Trophoblast cell (in vitro differentiated cells and primary cell): ENCODE results near the gene MAGEA8.
A peak's percentile ranks its signal among the peaks of the same experiment; 100 is the strongest.
"Not testable (repeated sequence)": the region's sequence is repeated elsewhere in the genome, so short reads cannot be mapped to it uniquely, and the experiment has no call there.

Source experiments
- DNase-seq, 2 donors: peaks; one replicate each; pipeline ENCODE4 v3.0.0-alpha.2; 2016
- H2AFZ ChIP-seq: 2 replicates; pipeline ENCODE4 v1.6.1; 2013; ENCODE audit warnings: low read length, moderate library complexity, mild to moderate bottlenecking; ENCODE audit not compliant: insufficient read depth, poor library complexity
- H2AK5ac ChIP-seq: 2 replicates; pipeline ENCODE4 v1.6.1; 2013; ENCODE audit warnings: mild to moderate bottlenecking, low read length
- H2BK120ac ChIP-seq: 2 replicates; pipeline ENCODE4 v1.6.1; 2013; ENCODE audit warnings: low read length, mild to moderate bottlenecking, moderate library complexity; ENCODE audit not compliant: insufficient read depth, poor library complexity
- H2BK12ac ChIP-seq: 2 replicates; pipeline ENCODE4 v1.6.1; 2013; ENCODE audit warnings: mild to moderate bottlenecking, low read length, moderate library complexity
- H2BK5ac ChIP-seq: 2 replicates; pipeline ENCODE4 v1.6.1; 2013; ENCODE audit warnings: low read length, low read depth, moderate library complexity, mild to moderate bottlenecking; ENCODE audit not compliant: poor library complexity
- H3K14ac ChIP-seq: 2 replicates; pipeline ENCODE4 v1.6.1; 2013; ENCODE audit warnings: mild to moderate bottlenecking, low read length
- H3K18ac ChIP-seq: 2 replicates; pipeline ENCODE4 v1.6.1; 2013; ENCODE audit warnings: mild to moderate bottlenecking, low read length
- H3K23ac ChIP-seq: 2 replicates; pipeline ENCODE4 v1.6.1; 2013; ENCODE audit warnings: low read length
- H3K27ac ChIP-seq: 2 replicates; pipeline ENCODE4 v1.5.1; 2013; ENCODE audit warnings: low read depth, mild to moderate bottlenecking, inconsistent platforms, low read length, moderate library complexity
- H3K27me3 ChIP-seq: 2 replicates; pipeline ENCODE4 v1.6.1; 2013; ENCODE audit warnings: inconsistent platforms, mild to moderate bottlenecking, low read length, moderate library complexity; ENCODE audit not compliant: insufficient read depth
- H3K36me3 ChIP-seq, 2 experiments: 1 replicate in 1 of 2; 2 replicates in 1 of 2; pipeline ENCODE4 v1.6.1; 2013; ENCODE audit warnings: low read length in 2 of 2, mild to moderate bottlenecking in 2 of 2, moderate library complexity in 1 of 2; ENCODE audit not compliant: insufficient read depth in 2 of 2, control insufficient read depth in 1 of 2
- H3K4ac ChIP-seq: 2 replicates; pipeline ENCODE4 v1.6.1; 2013; ENCODE audit warnings: low read depth, mild to moderate bottlenecking, low read length, moderate library complexity
- H3K4me1 ChIP-seq, 2 experiments: 1 replicate in 1 of 2; 2 replicates in 1 of 2; pipeline ENCODE4 v1.6.1; 2013; ENCODE audit warnings: low read length in 2 of 2, mild to moderate bottlenecking in 2 of 2, moderate library complexity in 1 of 2; ENCODE audit not compliant: insufficient read depth in 2 of 2, control insufficient read depth in 1 of 2
- H3K4me2 ChIP-seq: 2 replicates; pipeline ENCODE4 v1.6.1; 2013; ENCODE audit warnings: inconsistent platforms, mild to moderate bottlenecking, low read length, moderate library complexity
- H3K4me3 ChIP-seq: 2 replicates; pipeline ENCODE4 v1.5.1; 2013; ENCODE audit warnings: mild to moderate bottlenecking, low read depth, low read length, inconsistent platforms
- H3K79me1 ChIP-seq: one replicate; pipeline ENCODE4 v1.6.1; 2013; ENCODE audit warnings: low read length
- H3K79me2 ChIP-seq: 2 replicates; pipeline ENCODE4 v1.6.1; 2013; ENCODE audit warnings: low read length, mild to moderate bottlenecking; ENCODE audit not compliant: control insufficient read depth, insufficient read depth, poor library complexity
- H3K9ac ChIP-seq: 2 replicates; pipeline ENCODE4 v1.6.1; 2013; ENCODE audit warnings: mild to moderate bottlenecking, low read length
- H3K9me3 ChIP-seq: 2 replicates; pipeline ENCODE4 v1.6.1; 2013; ENCODE audit warnings: low read depth, mild to moderate bottlenecking, control low read depth, inconsistent platforms, low read length; ENCODE audit not compliant: insufficient read depth
- H4K12ac ChIP-seq: 2 replicates; pipeline ENCODE4 v1.6.1; 2013; ENCODE audit warnings: low read depth, mild to moderate bottlenecking, low read length, moderate library complexity
- H4K8ac ChIP-seq: 2 replicates; pipeline ENCODE4 v1.6.1; 2013; ENCODE audit warnings: low read depth, mild to moderate bottlenecking, low read length, moderate library complexity
- H4K91ac ChIP-seq: one replicate; pipeline ENCODE4 v1.6.1; 2013; ENCODE audit warnings: low read depth, mild to moderate bottlenecking, low read length, moderate library complexity
- WGBS: extraction: QIAGEN DNeasy Blood & Tissue Kit; methylation state at CpG from one replicate; pipeline ENCODE4 v1.1.7; 2013; ENCODE audit warnings: missing lambda C conversion rate; ENCODE audit not compliant: insufficient read length, insufficient coverage; ENCODE audit errors: extremely low coverage; 5-methylcytosine and 5-hydroxymethylcytosine counted together

The MAGEA8 gene

GRCh38 chrX:149890828-149891227, 9.8 kb downstream of the MAGEA8 start:
- WGBS, result no CpG with 5 or more reads among the region's 2 CpGs
- H3K79me1 ChIP-seq, H2BK12ac ChIP-seq: not testable (repeated sequence)

GRCh38 chrX:149898554-149898953, 17.6 kb downstream of the MAGEA8 start:
- no peaks in the 10 kb centered on the region for H3K79me1 ChIP-seq
- H4K12ac ChIP-seq, result no peak overlapping the region
- no peaks in the 10 kb centered on the region for H3K4me1 ChIP-seq
- H3K4me3 ChIP-seq, result no peak overlapping the region
- H2BK120ac ChIP-seq, result no peak overlapping the region
- no peak overlapping the region for H3K23ac ChIP-seq
- H2BK12ac ChIP-seq, result no peak overlapping the region
- no peak overlapping the region for H3K27ac ChIP-seq
- H2BK5ac ChIP-seq, result no peak overlapping the region
- no peak overlapping the region for H3K14ac ChIP-seq
- H3K4ac ChIP-seq, result no peak overlapping the region
- no peaks in the 10 kb centered on the region for H3K36me3 ChIP-seq
- H3K9me3 ChIP-seq, result no peaks in the 10 kb centered on the region
- H2AK5ac ChIP-seq, result no peak overlapping the region
- H3K79me2 ChIP-seq, result no peaks in the 10 kb centered on the region
- H4K91ac ChIP-seq, result no peak overlapping the region
- no CpG with 5 or more reads among the region's 1 CpG for WGBS
- no peak overlapping the region for H3K9ac ChIP-seq
- no peak overlapping the region for H3K18ac ChIP-seq
- no peak overlapping the region for H3K4me2 ChIP-seq
- H4K8ac ChIP-seq, result no peak overlapping the region
- no peak for DNase-seq
- H3K27me3 ChIP-seq, result no peaks in the 10 kb centered on the region
- no peak overlapping the region for H2AFZ ChIP-seq

More at GRCh38 chrX:149890828-149891227, 9.8 kb downstream of the MAGEA8 start:
- not testable (repeated sequence) for H3K14ac ChIP-seq, DNase-seq, H3K27me3 ChIP-seq, H3K9ac ChIP-seq, H2AK5ac ChIP-seq, H3K36me3 ChIP-seq, H4K12ac ChIP-seq, H3K27ac ChIP-seq, H3K18ac ChIP-seq, H3K4me2 ChIP-seq, H3K9me3 ChIP-seq, H4K8ac ChIP-seq, H3K4me1 ChIP-seq, H2AFZ ChIP-seq, H3K4ac ChIP-seq, H2BK5ac ChIP-seq, H4K91ac ChIP-seq, H2BK120ac ChIP-seq, H3K23ac ChIP-seq, H3K79me2 ChIP-seq, H3K4me3 ChIP-seq

- WGBS, result no CpG with 5 or more reads among the region's 6 CpGs
- H4K91ac ChIP-seq, result no peak overlapping the region
- H3K23ac ChIP-seq, result no peak overlapping the region
- H2BK12ac ChIP-seq, result no peak overlapping the region
- no peaks in the 10 kb centered on the region for H3K79me1 ChIP-seq
- H3K14ac ChIP-seq, result no peak overlapping the region
- no peaks in the 10 kb centered on the region for H3K27me3 ChIP-seq
- no peak for DNase-seq
- H2BK120ac ChIP-seq, result no peak overlapping the region
- no peak overlapping the region for H3K27ac ChIP-seq
- H3K4me2 ChIP-seq, result peak overlapping the region; percentile 18
- H2AFZ ChIP-seq, result no peak overlapping the region
- no peak overlapping the region for H3K4me3 ChIP-seq
- H3K9me3 ChIP-seq, result no peaks in the 10 kb centered on the region
- no peak overlapping the region for H4K8ac ChIP-seq
- H3K4ac ChIP-seq, result no peak overlapping the region
- no peak overlapping the region for H2AK5ac ChIP-seq
- no peak overlapping the region for H2BK5ac ChIP-seq
- H3K9ac ChIP-seq, result no peak overlapping the region
- no peaks in the 10 kb centered on the region for H3K4me1 ChIP-seq
- no peaks in the 10 kb centered on the region for H3K79me2 ChIP-seq
- no peaks in the 10 kb centered on the region for H3K36me3 ChIP-seq
- no peak overlapping the region for H3K18ac ChIP-seq
- no peak overlapping the region for H4K12ac ChIP-seq
Observed at GRCh38 chrX:149903889-149904748, 23.1 kb downstream of the MAGEA8 start.

GRCh38 chrX:149908308-149908707, 27.3 kb downstream of the MAGEA8 start:
- Histone ChIP-seq H3K18ac (no peak overlapping the region), H2AFZ (no peak overlapping the region), H3K79me1 (no peaks in the 10 kb centered on the region), H4K91ac (no peak overlapping the region), H4K12ac (no peak overlapping the region), H3K27me3 (no peaks in the 10 kb centered on the region), H3K4me1 (no peaks in the 10 kb centered on the region), H3K23ac (no peak overlapping the region), H3K14ac (no peak overlapping the region), H3K79me2 (no peaks in the 10 kb centered on the region), H2BK12ac (no peak overlapping the region), H3K27ac (no peak overlapping the region), H4K8ac (no peak overlapping the region), H3K4me2 (no peak overlapping the region), H3K9ac (no peak overlapping the region), H3K4ac (no peak overlapping the region), H3K4me3 (no peak overlapping the region), H2BK5ac (no peak overlapping the region), H2BK120ac (no peak overlapping the region), H2AK5ac (no peak overlapping the region), H3K36me3 (no peaks in the 10 kb centered on the region), H3K9me3 (no peaks in the 10 kb centered on the region)
- peak in 1 of 2 donors; percentile 19 for DNase-seq
- no CpG with 5 or more reads among the region's 3 CpGs for WGBS
